Measurements from ENCODE around the gene GRK7.

DNA sequence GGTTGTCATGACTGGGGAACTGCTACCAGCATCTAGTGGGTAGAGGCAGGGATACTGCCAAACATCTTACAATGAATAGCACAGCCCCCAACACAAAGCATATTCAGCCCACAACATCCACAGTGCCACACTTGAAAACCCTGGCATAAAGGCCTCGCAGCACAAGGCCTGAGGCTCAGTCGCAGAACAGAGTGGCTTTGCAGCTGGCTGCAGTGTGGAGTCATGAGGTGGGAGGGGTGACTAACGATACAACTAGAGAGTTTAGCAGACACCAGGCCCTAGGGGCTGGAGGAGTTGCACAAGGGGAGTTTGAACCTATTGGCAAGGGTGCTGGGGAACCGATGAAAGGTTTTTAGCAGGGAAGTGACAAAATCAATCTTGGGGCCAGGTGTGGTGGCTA lies 32.1 kb downstream of the GRK7 start:
- TF ChIP-seq, protein P1, sequence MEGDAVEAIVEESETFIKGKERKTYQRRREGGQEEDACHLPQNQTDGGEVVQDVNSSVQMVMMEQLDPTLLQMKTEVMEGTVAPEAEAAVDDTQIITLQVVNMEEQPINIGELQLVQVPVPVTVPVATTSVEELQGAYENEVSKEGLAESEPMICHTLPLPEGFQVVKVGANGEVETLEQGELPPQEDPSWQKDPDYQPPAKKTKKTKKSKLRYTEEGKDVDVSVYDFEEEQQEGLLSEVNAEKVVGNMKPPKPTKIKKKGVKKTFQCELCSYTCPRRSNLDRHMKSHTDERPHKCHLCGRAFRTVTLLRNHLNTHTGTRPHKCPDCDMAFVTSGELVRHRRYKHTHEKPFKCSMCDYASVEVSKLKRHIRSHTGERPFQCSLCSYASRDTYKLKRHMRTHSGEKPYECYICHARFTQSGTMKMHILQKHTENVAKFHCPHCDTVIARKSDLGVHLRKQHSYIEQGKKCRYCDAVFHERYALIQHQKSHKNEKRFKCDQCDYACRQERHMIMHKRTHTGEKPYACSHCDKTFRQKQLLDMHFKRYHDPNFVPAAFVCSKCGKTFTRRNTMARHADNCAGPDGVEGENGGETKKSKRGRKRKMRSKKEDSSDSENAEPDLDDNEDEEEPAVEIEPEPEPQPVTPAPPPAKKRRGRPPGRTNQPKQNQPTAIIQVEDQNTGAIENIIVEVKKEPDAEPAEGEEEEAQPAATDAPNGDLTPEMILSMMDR (IDR thresholded peaks at IDR 0.05; ENCODE audit: low read length) = no peak
- no peak for TF ChIP-seq EZH2 (IDR thresholded peaks at IDR 0.05; ENCODE audit: borderline replicate concordance, low read length)

All from OCI-LY1 (cell line).